K562 (cell line): Measurements from ENCODE around the gene ALOX12B. TPM values are rescaled to one million over a fixed set of nuclear protein-coding genes. Genes with fewer than 3 reads are reported as not detected.

Experiments
- ARID1B ChIP-seq: fragments of 450-650 bp; IDR thresholded peaks from 2 replicates; pipeline ENCODE4 v1.6.1; 2016; ENCODE audit warnings: antibody characterized with exemption, mild to moderate bottlenecking, inconsistent platforms
- ATF3 ChIP-seq, 2 experiments: fragments of 450-650 bp in 1 of 2; sonication (generic) in 1 of 2; formaldehyde crosslinking in 1 of 2; IDR thresholded peaks in 1 of 2; conservative IDR thresholded peaks in 1 of 2; 2 replicates each; pipeline versions ENCODE4 v1.6.1 to v1.8.1; 2016 to 2023; ENCODE audit warnings: mild to moderate bottlenecking in 2 of 2, moderate library complexity in 2 of 2, inconsistent platforms in 1 of 2, missing genetic modification reagents in 1 of 2
- ELF4 ChIP-seq: fragments of 450-650 bp; formaldehyde crosslinking; IDR thresholded peaks from 2 replicates; pipeline ENCODE4 v1.4.0; 2022; ENCODE audit warnings: missing genetic modification characterization
- FOSL1 ChIP-seq: fragments of 200-800 bp; sonication (Bioruptor generic); conservative IDR thresholded peaks from 2 replicates; pipeline ENCODE4 v1.6.1; 2016; ENCODE audit warnings: missing genetic modification characterization, missing compliant biosample characterization
- HIVEP1 ChIP-seq: fragments of 250-450 bp; sonication (Bioruptor Pico); IDR thresholded peaks from 2 replicates; pipeline ENCODE4 v1.4.0; 2020; ENCODE audit warnings: mild to moderate bottlenecking
- MNT ChIP-seq, 2 experiments: fragments of 450-650 bp; conservative IDR thresholded peaks; 2 replicates each; pipeline ENCODE4 v1.6.1; 2017; ENCODE audit warnings: mild to moderate bottlenecking in 2 of 2, moderate library complexity in 2 of 2
- MXD1 ChIP-seq: fragments of 250-450 bp; sonication (Bioruptor Pico); IDR thresholded peaks from 2 replicates; pipeline ENCODE4 v1.8.0; 2021; ENCODE audit warnings: borderline replicate concordance, mild to moderate bottlenecking, moderate library complexity; ENCODE audit not compliant: poor library complexity, severe bottlenecking
- PCBP1 ChIP-seq: fragments of 200-400 bp; formaldehyde crosslinking; IDR thresholded peaks from 2 replicates; pipeline ENCODE4 v1.6.1; 2018; ENCODE audit warnings: mild to moderate bottlenecking, low read depth, low read length; ENCODE audit not compliant: poor library complexity, severe bottlenecking
- RFX5 ChIP-seq: IDR thresholded peaks from 2 replicates; pipeline ENCODE4 v1.6.1; 2011; ENCODE audit warnings: low read depth, mild to moderate bottlenecking, improper control_type of control experiment, low read length
- SP1 ChIP-seq: sonication (generic); formaldehyde crosslinking; IDR thresholded peaks from 2 replicates; pipeline ENCODE4 v1.8.1; 2022; ENCODE audit warnings: mild to moderate bottlenecking, missing genetic modification reagents
- THRA ChIP-seq: fragments of 450-650 bp; IDR thresholded peaks from 2 replicates; pipeline ENCODE4 v1.6.1; 2017; ENCODE audit warnings: mild to moderate bottlenecking, moderate library complexity
- TOE1 ChIP-seq, 2 experiments: fragments of 450-650 bp in 1 of 2; sonication (generic) in 1 of 2; formaldehyde crosslinking in 1 of 2; IDR thresholded peaks; 2 replicates each; pipeline versions ENCODE4 v1.7.1 to v1.8.0; 2016 to 2022; ENCODE audit warnings: borderline replicate concordance in 2 of 2, mild to moderate bottlenecking in 2 of 2, antibody characterized with exemption in 1 of 2, inconsistent platforms in 1 of 2, low read depth in 1 of 2, missing genetic modification reagents in 1 of 2, moderate library complexity in 1 of 2
- TSHZ1 ChIP-seq: fragments of 250-450 bp; sonication (Bioruptor Pico); IDR thresholded peaks from 2 replicates; pipeline ENCODE4 v1.4.0; 2020; ENCODE audit warnings: mild to moderate bottlenecking, moderate library complexity
- U2AF2 ChIP-seq: fragments of 200-400 bp; formaldehyde crosslinking; optimal IDR thresholded peaks from 2 replicates; pipeline ENCODE3; 2017; ENCODE audit warnings: low read depth, mild to moderate bottlenecking, low read length
- XRCC4 ChIP-seq: IDR thresholded peaks from one replicate; pipeline ENCODE4 v1.6.1; 2011; ENCODE audit not compliant: insufficient read depth, insufficient read length; ENCODE audit errors: extremely low read depth
- ZFP1 ChIP-seq: fragments of 450-650 bp; formaldehyde crosslinking; IDR thresholded peaks from 2 replicates; pipeline ENCODE4 v1.4.0; 2020; ENCODE audit warnings: mild to moderate bottlenecking, mixed read lengths
- ZNF3 ChIP-seq: fragments of 250-450 bp; sonication (Bioruptor Pico); IDR thresholded peaks from 2 replicates; pipeline ENCODE4 v1.5.0; 2021; ENCODE audit warnings: mild to moderate bottlenecking, moderate library complexity
- ZNF589 ChIP-seq: fragments of 200-800 bp; sonication (Bioruptor generic); IDR thresholded peaks from 2 replicates; pipeline ENCODE4 v1.6.1; 2016; ENCODE audit warnings: low read depth, missing genetic modification characterization, missing compliant biosample characterization
- polyA plus RNA-seq, 8 experiments: library from polyadenylated mRNA; depleted of rRNA in 4 of 8; stranded (reverse) in 5 of 8; unstranded in 3 of 8; fragments of >200 nt; fragmentation: Nextera tagmentation in 2 of 8; fragmentation: Illumina TruSeq in 1 of 8; extraction: Ambion mirVana in 2 of 8; extraction: Trizol in 1 of 8; gene quantifications; 2 replicates each; pipeline versions ENCODE4 v1.2.1 to v1.2.3, GENCODE V29; 2011 to 2014; ENCODE audit warnings: inconsistent platforms in 1 of 8, missing spikeins in 1 of 8
- total RNA-seq, 7 experiments: library from RNA; depleted of rRNA in 6 of 7; stranded (reverse); fragments of >200 nt in 6 of 7; fragmentation: Illumina TruSeq in 2 of 7; extraction: Trizol in 2 of 7; gene quantifications; 2 replicates each; pipeline versions ENCODE4 v1.2.1 to v1.2.3, GENCODE V29; 2011 to 2021; ENCODE audit warnings: low replicate concordance in 1 of 7

ALOX12B gene
- total and polyA plus RNA-seq, 9 of the 15 experiments (the other 6 are each of a cell fraction or from before 2014, with no cell fraction given) = not detected

GRCh38 chr17:8117980-8118768 is 30.7 kb upstream of the ALOX12B start, which contains the start of gene ALOXE3 (continued):
- TF ChIP-seq MNT (conservative IDR thresholded peaks at IDR 0.05) = peak in 1 of 2 experiments; percentile 34; a peak in 1 of 4 replicates
- TF ChIP-seq ZNF3 (CRISPR knock-in tag) = no peak
- TF ChIP-seq SP1 = no peak
- TF ChIP-seq TOE1 (IDR thresholded peaks at IDR 0.05; ENCODE audit: borderline replicate concordance) = 0 out of 2 replicates have a peak, but pooled peaks have one; percentile 6
- TF ChIP-seq TOE1 (CRISPR knock-in tag; IDR thresholded peaks at IDR 0.05; ENCODE audit: borderline replicate concordance, low read depth) = no peak
- no peak for TF ChIP-seq HIVEP1 (CRISPR knock-in tag)
- TF ChIP-seq ZNF589 (CRISPR knock-in tag) = no peak
- TF ChIP-seq TSHZ1 (CRISPR knock-in tag) = no peak
- no peak for TF ChIP-seq THRA
- no peak for TF ChIP-seq MXD1 (CRISPR knock-in tag)
- peak; percentile 44; the same call in 1 of the 2 replicates for TF ChIP-seq ATF3 (IDR thresholded peaks at IDR 0.05)
- no peak for TF ChIP-seq ATF3 (CRISPR knock-in tag; conservative IDR thresholded peaks at IDR 0.05)
- TF ChIP-seq RFX5 = no peak
- TF ChIP-seq ELF4 (CRISPR knock-in tag) = no peak
- peak; percentile 75 for TF ChIP-seq FOSL1 (tag)
- no peak for TF ChIP-seq ZFP1 (CRISPR knock-in tag)
- no peak for TF ChIP-seq XRCC4
- TF ChIP-seq PCBP1 = no peak
- peak; percentile 22; the same call in 1 of the 2 replicates for TF ChIP-seq ARID1B
- TF ChIP-seq U2AF2 = no peak
